NCI-H345 (cell line): Measurements from ENCODE around the gene TRPM7.
"Not testable (repeated sequence)": the region's sequence is repeated elsewhere in the genome, so short reads cannot be mapped to it uniquely, and the experiment has no call there.

ENCODE experiments used
- DNase-seq: peaks from one replicate; lab custom pipeline; 2025; lab: John Stamatoyannopoulos, UW

Gene TRPM7

DNA sequence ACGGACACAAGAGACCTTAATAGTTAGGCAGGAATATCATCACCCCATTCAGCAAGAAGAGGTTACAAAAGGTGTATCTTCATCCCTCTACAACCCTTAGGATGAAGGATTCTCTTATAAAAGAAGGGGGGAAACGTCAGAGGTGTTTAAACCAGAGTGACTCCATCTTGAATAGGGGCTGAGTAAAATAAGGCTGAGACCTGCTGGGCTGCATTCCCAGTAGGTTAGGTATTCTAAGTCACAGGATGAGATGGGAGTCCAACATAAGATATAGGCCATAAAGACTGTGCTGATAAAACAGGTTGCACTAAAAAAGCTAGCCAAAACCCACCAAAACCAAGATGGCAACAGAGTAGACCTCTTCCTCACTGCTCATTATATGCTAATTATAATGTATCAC is 16.5 kb downstream of the TRPM7 start:
- DNase-seq, result no peak

DNA sequence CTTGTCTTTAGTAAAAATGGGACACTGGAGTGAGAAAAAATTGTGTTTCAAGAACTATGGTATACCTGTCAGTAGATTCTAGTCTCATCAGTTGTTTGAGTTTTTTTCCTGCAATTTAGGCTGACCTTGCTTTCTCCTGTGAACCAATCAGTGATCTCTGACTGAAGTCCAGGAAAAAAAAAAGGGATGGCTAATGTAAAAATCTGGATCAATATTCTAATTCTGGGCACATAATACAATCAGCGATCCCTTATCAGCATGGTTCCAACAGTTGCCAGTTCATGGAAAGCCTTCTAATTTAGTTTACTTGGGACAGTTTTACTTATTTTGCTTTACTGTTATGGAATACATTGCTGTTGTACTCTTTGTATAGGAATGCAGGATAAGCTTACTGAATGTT is 17.0 kb downstream of the TRPM7 start:
- no peak for DNase-seq

DNA sequence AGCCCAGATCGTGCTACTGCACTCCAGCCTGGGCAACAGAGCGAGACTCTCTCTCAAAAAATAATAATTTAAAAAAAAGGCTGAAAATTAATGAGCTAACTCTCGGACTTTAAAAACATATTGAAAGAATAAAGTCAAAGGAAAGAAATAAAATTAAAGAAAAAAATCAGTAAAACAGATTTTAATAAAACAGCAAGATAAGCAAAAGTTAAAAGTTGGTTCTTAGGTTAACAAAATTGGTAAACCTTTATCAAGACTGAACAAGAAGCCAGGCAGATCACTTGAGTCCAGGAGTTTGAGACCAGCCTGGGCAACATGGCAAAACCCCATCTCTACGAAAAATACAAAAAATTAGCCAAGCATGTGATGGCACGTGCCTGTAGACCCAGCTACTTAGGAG is 20.7 kb downstream of the TRPM7 start:
- no peak for DNase-seq

DNA sequence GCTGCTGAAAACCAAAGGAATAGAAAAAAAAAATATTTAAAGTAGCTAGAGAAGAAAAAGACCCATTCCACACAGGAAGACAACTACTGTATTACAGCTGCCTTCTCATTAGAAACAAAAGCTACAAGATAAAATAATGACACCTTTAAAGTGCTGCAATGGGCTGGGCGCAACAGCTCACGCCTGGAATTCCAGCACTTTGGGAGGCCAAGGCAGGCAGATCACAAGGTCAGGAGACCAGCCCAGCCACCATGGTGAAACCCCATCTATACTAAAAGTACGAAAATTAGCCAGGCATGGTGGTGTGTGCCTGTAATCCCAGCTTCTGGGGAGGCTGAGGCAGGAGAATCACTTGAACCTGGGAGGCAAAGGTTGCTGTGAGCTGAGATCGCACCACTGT is 31.0 kb downstream of the TRPM7 start:
- no peak for DNase-seq

DNA sequence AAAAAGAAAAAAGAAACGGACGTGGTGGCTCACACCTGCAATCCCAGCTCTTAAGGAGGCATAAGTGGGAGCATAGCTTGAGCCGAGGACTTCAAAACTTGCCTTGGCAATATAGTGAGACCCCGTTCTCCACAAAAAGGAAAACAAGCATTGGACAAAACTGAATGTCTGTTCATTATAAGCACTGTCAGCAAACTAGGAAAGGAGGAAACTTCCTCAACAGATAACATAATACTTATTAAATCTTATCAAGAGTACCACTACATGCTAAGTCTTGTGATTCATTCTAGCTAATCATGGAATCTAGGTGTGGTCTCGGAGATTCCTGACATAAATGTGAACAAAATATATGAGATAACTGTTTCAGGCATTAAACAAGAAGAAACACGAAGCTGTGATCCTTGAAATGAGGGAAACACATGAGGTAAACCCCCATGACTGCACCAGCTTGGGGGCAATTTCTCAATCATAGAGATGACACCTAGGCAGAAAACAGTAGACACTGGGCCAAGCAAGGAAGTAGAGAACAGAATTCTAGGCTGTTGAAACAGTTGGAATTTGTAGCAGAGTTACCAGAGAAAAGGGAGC is 33.3 kb downstream of the TRPM7 start:
- no peak for DNase-seq

DNA sequence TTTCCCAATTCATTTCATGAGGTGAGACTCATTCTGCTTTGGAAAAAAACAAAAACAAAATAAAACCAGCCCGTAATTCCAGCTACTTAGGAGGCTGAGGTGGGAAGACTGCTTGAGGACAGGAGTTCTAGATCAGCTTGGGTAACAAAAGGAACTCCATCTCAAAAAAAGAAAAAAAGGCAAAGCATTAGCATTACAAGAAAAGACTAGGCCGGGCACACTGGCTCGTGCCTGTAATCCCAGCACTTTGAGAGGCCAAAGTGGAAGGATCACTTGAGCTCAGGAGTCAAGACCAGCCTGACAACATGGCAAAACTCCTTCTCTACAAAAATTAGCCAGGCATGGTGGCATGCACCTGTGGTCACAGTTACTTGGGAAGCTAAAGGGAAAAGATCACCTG is 33.9 kb downstream of the TRPM7 start:
- no peak for DNase-seq

DNA sequence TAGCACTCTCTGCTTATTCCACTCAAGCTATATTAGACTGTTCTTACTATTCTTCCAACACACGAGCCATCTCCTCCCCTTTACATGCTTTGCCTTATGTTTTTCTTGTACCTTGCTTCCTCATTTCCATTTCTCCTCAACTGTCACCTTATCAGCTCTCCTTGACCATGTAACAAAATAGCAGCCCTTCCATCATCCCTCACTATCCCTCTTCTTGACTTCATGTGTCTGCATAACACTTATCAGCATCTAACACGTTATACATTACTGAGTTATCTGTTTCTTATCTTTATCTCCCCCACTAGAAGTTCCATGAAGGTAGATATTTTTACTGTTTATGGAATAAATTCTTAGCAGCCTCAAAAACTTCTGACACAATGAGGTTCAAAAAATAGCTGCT is 45.3 kb downstream of the TRPM7 start:
- no peak for DNase-seq

DNA sequence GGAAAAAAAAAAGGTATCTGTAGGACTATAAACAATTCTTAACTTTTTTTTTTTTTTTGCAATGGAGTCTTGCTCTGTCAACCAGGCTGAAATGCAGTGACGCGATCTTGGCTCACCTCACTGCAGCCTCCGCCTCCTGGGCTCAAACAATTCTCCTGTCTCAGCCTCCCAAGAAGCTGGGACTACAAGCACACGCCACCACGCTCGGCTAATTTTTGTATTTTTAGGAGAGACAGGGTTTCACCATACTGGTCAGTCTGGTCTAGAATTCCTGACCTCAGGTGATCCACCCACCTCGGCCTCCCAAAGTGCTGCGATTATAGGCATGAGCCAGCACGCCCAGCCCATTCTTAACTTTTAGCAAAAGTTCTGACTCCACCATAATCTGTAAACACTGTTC is 50.5 kb downstream of the TRPM7 start:
- DNase-seq, result no peak

DNA sequence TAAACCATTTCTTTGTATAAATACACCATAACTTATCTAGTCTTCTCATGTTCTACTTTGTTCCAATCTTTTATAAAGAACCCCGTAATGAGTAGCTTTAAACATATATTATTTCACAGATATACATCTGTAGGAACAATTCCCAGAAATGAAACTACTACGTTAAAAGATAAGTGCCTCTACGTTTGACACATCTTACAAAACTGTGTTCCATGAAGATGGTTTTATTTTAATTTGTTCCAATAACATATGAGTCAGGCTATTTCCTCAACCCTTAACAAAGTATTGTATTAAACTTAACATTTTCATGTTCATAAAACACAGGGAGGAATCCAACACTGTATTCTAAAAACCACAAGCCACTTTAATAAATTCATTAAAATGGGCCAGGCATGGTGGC is 52.9 kb downstream of the TRPM7 start:
- no peak for DNase-seq

DNA sequence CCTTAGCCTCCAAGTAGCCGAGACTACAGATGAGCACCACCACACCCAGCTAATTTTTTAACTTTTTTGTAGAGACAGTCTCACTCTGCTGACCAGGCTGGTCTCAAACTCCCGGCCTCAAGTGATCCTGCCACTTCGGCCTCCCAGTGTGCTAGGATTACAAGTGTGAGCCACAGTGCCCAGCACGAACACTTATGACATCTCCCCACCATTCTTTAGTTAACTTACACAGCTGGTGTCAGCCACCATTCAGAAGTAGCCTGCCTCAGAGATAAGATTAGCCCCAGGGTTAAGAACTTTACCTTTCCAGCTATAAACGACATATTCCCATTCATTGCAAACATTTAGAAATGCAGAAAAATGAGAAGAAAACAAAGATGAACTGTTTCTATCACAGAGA is 58.2 kb downstream of the TRPM7 start:
- DNase-seq, result no peak

DNA sequence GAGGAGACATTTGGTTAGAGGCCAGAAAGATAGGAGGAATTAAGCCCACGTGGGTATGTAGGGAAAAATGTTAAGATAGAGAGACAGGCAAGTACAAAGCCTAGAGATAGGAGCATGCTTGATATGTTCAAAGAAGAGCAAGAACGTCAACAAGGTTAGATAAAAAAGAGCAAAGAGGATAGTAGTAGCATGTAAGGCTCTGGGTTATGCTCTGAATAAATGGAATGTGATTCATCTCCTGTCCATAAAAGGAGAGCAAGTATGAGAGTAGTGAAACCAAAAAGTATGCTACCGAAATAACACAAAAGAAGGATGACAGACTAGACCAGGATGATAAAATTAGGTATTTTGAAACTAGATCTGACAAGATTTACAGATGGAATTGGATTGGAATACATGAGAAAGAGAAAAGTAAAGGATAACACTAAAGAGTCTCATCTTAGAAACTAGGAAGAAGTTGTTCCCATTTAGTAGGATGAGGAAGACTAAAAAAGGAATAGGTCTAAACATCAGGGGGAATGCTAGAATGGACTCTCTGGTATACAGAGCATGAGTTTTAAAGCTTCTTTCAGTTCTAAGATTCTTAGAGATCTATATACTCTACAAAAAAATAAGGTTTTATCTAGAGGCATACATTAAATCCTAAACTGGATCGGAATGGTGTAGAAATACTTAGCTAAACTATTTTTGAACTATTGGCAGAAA is 59.1 kb downstream of the TRPM7 start:
- DNase-seq, result no peak

DNA sequence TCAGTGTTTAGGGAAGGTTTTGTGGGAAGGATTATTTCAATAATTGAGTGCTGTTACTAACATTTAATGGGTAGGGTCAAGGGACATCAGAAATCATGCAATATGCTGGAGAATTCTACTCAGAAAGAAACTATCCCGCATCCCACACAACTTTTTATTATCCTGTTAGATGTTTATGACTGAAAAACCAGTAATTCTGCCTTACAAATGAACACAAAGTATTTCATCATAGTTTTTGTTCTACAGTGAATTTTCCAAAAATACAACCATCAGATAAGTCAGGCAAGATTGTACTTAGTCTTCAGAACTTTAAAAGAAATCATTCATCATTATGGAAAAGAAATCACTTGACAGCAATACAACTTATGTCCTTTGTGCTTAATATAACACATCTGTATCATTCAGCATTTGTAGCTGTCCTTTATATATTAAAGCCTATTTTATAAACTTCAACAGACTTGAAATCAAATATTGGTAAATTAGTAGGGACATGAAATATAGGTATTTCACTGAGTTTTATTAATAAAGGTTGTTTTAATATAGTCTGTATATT is 61.9 kb downstream of the TRPM7 start:
- no peak for DNase-seq

DNA sequence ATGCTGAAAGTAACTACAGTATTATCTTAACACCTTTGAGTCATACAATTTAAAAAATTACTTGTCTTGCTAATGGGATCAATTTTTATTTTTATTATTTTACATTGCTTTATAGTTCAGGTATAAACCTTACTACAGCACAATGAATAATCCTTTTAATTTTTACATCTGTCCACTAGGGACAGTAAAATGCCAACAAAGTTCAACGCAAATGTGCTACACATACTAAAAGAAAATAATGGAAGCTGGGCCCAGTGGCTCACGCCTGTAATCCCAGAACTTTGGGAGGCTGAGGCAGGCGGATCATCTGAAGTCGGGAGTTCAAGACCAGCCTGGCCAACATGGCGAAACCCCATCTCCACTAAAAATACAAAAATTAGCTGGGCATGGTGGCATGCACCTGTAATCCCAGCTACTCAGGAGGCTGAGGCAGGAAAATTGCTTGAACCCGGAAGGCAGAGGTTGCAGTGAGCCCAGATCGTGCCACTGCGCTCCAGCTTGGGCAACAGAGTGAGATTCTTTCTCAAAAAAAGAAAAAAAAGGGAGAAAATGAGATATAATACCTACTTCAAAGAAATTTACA is 64.1 kb downstream of the TRPM7 start:
- DNase-seq, result not testable (repeated sequence)

DNA sequence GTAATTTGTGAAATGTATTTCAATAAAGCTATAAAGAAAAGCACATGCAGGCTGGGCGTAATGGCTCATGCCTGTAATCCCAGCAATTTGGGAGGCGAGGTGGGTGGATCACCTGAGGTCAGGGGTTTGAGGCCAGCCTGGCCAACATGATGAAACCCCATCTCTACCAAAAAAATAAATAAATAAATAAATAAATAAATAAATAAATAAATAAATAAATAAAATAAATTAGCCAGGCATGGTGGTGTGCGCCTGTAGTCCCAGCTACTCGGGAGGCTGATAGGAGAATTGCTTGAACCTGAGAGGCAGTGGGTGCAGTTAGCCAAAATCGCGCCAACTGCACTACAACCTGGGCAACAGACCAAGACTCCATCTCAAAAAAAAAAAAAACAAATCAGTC is 69.6 kb downstream of the TRPM7 start:
- not testable (repeated sequence) for DNase-seq

DNA sequence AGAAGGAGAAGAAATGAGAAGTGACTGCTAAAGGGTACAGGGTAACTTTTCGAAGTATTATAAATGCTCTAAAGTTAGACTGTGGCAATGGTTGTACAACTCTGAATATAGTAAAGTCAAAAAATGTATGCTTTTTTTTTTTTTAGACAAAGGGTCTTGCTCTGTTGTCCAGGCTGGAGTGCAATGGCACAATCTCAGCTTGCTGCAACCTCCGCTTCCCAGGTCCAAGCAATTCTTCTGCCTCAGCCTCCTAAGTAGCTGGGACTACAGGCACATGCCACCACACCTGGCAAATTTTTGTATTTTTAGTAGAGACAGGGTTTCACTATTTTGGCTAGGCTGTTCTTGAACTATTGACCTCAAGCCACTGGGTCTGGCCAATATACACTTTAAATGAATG is 70.0 kb downstream of the TRPM7 start:
- DNase-seq, result not testable (repeated sequence)

DNA sequence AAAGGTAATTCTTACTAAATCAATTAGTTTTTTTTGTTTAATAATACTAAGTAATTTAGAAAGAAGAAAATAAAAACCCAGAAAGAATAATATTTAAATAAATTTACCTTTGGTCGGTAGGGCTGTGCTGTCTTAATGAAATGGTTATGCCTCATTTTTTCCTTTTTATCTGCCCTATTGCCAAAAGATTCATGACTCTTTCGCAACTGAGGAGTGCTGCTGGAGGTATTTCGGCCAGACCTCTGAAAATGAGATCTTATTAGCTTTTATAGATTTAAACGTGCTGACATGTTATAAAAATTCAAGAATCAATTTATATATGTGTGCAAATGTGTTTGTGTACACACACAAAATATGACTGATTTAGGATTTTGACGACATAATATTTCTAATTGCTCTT is 73.0 kb downstream of the TRPM7 start:
- no peak for DNase-seq

DNA sequence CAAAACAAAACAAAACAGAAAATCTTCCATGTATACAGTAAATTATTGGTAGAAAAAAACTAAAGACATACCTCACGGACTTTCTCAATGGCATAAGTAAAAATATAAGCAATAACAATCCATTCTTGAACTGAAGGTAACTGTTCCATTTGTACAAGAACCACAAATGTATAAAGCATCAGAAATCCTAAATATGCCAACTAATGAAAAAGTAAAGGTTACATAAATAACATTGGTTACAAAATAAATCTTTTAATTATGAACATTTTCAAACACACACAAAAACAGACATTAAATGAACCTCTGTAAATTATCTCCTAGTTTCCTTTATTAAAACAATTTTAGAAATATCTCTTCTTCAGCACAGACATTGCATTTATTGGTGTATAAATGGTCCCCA is 79.5 kb downstream of the TRPM7 start:
- DNase-seq, result no peak

DNA sequence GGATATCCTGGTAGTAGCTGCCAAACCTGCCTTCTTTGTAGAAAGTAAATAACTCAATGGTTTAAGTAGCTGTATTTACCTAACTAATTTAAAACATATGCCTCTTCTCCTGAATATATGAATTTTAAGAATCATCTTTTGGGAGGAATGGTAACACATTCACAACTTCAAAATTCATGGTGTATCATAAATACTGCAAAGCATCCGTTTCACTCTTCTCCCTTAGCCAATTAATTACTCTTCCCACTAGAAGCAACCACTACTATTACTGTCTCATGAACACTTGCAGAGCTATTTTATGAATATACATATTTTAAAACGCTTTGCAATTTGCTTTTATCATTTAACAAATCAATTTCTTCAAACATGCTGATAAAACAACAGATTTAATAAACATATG is 81.1 kb downstream of the TRPM7 start:
- DNase-seq, result no peak

DNA sequence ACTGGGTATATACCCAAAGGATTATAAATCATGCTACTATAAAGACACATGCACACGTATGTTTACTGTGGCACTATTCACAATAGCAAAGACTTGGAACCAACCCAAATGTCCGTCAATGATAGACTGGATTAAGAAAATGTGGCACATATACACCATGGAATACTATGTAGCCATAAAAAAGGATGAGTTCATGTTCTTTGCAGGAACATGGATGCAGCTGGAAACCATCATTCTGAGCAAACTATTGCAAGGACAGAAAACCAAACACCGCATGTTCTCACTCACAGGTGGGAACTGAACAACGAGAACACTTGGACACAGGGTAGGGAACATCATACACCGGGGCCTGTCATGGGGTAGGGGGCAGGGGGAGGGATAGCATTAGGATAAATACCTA is 84.6 kb downstream of the TRPM7 start:
- not testable (repeated sequence) for DNase-seq

DNA sequence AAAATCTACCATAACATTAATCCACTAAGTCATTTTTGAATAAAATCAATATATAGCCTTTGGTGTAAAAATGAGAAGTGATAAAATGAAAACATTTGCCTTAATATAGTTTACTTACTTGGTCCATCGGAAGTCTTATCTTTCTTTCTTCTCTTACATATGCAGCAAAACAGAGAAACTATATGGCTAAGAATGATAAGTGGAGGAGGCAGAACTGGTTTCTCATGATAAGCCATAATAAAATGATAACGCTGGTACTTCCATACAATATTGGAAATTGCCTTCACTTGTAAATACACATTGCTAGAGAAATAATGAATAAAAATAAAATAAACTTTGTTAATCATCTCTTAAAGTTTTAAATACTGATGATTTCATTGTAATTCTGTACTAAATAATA is 92.3 kb downstream of the TRPM7 start:
- no peak for DNase-seq

DNA sequence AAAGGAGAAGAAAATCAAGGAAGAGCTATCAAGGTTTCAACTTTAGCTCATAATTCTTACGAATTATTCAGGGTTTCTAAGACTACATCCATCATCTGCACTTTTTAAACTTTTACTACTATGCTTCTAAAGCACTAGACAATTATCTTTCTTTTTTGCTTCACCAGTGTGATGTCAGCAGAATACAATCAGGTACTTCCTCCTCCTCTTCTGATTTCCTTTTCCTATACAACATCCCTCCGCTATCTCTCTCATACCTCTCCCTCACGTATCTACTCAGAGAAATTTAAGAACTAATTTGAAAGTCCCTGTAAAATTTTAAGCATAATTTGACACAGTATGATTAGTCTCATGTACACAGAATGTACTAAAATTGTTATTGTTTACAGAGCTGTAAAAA is 92.8 kb downstream of the TRPM7 start:
- DNase-seq, result no peak

DNA sequence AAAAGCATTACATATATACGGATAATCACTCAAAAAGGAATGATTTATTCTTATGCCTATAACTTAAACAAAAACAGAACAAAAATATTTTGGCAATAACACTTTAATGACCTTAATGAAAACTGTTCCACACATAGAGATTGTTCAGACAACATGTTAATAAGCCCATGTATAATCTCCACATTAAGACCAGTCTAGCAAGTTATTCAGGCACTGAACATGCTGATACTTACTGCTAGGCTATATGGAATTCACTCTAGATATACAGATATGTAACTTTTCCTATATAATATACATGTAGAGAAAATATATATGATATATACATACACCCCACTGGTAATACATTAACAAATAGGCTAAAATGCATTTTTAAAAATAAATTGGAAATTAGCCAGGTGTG is 96.3 kb downstream of the TRPM7 start:
- DNase-seq, result no peak

DNA sequence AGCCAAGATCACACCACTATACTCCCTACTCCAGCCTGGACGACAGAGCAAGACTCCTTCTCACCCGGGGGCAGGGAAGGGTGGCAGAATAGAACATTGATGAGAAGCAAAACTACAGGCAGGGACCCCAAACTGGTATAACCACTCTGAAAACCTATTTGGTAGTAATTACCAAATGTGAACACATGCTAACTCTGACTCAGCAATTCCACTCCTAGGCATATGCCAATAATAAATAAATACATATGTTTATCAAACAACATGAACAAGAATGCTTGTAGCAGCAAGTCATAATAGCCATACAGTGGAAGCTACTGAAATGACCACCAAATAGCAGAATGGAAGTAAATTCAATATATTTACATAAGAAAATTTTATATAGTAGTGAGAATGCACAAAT is 109.1 kb downstream of the TRPM7 start:
- no peak for DNase-seq

DNA sequence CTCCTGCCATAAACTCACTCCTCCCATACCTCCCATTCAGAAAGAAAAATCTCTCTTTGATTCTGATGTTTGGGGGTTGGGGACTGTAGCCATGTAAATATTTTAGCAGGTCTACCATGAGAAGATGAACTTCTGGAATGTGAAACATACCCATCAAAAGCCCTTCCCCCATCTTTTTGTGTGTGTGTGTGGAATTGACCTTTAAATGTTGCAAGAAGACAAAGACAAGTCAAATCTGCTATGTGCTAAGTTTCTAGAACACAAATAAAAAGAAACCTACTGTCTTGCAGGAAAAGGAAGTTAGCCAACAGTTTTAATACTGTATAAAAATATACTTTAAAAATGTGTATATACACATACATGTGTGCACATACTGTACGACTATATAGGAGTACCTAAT is 110.4 kb downstream of the TRPM7 start:
- no peak for DNase-seq
